HG03442 (cell line): ENCODE data around the gene TMEM86B.
"Not testable (repeated sequence)": the region's sequence is repeated elsewhere in the genome, so short reads cannot be mapped to it uniquely, and the experiment has no call there.

ENCODE experiments used
- ATAC-seq: cut with Tn5 transposase; IDR thresholded peaks from one replicate; pipeline ENCODE4 v1.9.1; 2021; ENCODE audit warnings: mild to moderate bottlenecking, moderate library complexity; ENCODE audit not compliant: unreplicated experiment

TMEM86B gene

DNA sequence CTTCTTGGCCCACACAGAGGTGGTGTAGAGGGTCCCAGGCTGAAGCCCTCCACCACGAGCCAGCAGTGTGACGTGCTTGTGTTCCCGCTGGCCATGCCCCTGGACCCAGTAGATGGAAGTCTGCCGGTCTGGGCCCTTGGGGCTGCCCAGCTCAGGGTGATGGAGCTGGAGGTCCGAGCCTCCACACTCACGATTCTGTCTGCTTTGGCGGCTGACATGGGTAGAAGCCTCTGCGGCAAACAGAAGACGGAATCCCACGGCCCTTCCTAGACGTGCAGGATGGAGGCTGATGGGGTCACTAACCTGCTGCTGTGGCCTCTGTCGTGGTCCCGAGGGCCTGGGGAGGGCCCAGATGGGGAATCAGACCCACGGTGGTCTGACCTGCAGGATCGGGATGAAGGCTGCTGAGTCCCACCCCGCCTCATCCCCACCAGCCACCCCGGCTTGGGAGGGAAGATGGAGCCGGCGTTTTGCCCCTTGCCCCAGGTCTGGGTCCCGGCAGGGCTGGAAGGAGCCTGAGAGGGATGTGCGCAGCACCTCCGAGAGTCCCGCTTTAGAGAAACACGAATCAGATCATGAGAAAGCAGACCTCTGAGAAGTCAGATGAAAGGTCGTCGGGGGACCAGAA is 4.4 kb downstream of the TMEM86B start:
- ATAC-seq: no peak

DNA sequence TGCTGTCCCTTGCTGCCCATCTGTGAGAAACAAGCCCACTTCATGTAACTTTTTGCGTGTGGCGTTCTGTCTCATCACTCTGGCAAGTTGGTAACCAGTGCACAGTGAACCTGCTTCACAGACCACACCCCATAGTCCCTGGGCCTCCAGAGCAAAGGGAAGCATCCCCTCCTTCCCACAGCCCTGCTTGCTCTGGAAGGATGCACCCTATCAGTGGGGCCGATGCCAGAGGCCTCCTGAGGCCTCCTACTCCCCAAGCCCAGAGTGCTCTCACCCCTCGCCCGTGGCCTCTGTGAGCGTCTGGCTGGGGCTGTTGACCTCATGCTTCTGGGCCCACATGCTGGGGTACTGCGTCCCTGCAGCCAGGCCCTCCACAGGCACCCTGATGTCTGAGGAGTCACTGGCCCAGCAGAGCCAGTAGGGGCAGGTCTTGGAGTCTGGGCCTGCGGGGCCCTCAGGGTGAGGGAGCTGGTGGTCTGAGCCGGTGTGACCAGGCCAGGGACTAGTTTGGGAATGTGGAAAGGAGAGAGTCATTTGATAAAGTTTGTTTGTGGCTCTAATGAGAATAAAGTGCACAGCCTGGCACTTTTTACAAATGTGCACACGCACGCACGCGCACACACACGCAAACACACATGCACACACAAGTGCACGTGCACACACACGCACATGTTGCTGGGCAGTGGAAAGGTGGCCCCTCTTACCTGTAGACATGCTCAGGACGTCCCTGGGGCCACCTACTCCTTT is 5.1 kb downstream of the TMEM86B start:
- ATAC-seq: no peak

DNA sequence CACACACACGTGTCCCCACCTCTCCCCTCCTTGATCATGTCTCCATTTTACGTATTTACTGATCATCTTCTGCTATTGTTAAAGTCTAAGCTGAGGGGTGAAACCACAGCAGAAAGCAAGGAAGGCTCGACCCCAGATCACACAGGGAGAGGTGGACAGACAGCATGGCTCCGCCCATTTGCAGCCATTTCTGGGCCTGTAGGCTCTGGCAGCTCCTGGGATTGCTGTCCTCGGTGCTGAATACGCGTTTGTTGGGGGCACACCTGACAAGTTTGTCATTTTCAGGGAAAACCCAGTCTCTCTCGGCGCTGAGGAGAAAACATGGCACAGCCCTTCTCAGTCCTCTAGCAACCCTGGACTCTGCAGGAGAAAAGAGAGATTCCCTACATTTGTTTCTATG is 8.0 kb downstream of the TMEM86B start:
- no peak for ATAC-seq

DNA sequence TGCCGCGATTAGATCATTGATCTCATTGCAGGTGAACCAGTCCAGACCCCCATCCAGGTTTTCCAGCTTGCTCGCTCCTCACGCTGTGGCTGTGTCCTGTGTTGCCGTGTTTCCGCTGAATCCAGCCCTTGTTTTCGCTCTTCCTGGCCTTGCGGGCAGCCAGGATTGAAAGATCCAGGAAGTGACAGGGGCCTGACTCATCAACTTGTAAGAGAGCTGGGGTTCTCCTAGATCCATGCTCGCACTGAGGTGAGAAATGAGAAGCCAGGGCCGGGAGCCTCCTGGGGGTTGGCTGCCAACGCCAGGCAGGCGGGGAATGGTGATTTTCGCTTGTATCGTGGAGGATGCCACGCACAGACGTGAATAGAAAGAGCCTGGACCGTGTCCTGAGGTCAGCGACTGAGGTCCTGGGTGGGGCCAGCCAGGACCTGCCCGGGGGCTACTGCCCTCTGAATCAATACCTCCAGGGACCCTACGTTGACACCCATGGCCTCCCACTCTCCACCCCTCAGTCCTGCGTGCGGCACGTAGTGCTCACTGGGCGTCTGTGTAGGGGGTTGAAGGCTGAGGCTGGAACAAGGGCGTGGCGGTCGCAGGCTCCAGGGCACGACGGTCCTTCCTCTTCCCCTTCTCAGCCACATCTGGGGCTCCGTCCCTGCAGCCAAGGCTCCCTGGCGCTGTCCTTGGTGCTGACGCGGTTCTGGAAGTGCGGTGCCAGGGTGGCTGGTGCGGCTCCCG is 11.9 kb downstream of the TMEM86B start:
- no peak for ATAC-seq

DNA sequence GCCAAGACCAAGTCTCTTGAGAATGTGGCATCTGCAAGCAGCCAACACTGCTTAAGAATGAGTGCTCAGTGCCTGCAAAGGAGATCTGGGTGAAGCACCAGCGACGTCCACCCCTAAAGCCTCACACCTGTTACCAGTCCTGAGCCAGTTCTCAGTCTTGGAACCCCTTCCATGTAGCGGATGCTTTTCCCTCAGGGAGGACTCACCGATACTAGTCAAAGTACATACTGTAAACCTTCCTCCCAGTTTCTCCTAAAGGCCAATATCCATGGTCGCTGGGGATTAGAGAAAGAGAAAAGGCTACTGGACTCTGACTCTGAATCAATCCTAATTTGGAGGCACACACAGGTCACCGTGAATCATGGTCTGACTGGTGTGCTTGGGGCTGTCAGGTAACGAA is 15.0 kb downstream of the TMEM86B start:
- ATAC-seq: no peak

DNA sequence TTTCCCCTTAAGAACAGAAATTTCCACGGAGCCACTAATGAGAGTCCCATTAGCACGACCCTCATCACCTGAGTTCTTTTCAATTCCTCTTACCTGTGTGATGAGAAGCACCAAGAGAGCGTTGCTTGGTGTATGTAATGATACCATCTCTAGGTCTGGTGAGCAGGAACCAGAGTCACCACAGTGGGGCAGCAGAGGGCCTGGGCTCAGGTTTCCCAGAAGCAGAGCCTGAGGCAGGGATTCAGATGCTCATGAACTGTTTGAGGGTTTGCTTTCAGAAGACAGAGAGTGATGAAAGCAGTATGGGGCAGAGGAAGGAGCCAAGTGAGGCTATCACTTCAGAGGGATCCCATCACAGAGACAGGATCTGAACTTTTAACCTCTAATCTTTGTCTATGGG is 16.1 kb downstream of the TMEM86B start:
- ATAC-seq: no peak

DNA sequence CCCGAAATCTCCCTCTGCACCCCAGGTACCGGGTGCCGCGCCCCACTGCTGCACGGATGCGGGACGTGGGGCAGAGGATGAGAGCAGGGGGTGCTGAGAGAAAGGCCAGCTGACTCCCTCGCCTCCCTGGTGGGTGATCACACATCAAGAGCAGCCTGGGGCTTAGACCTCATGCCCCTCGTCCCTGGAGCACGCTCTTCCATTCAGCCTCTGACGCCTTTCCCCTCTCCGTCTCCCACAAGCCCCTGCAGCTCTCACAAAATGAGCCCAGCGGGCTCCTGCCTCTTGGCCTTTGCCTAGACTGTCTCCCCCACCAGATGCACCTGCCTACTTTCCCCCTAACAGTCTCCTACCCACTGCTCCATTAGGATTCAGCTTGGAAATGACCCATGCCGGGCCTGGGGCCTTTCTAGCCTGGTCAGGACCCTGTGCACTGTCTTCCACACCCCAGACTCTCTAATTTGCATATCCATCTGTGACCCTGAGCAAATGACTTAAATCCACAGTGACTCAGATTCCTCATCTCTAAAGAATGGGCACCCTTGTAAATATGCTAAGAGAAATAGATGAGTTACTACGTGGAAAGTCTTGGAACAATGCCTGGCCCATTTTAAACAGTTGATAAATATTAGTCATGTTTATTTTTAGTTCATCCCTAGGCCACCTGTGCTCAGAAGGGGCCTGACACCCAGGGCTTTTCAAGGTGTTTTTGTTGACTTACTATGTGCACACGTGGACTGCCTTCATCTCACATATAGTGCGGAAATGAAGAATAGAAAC is 18.7 kb downstream of the TMEM86B start:
- ATAC-seq: no peak

DNA sequence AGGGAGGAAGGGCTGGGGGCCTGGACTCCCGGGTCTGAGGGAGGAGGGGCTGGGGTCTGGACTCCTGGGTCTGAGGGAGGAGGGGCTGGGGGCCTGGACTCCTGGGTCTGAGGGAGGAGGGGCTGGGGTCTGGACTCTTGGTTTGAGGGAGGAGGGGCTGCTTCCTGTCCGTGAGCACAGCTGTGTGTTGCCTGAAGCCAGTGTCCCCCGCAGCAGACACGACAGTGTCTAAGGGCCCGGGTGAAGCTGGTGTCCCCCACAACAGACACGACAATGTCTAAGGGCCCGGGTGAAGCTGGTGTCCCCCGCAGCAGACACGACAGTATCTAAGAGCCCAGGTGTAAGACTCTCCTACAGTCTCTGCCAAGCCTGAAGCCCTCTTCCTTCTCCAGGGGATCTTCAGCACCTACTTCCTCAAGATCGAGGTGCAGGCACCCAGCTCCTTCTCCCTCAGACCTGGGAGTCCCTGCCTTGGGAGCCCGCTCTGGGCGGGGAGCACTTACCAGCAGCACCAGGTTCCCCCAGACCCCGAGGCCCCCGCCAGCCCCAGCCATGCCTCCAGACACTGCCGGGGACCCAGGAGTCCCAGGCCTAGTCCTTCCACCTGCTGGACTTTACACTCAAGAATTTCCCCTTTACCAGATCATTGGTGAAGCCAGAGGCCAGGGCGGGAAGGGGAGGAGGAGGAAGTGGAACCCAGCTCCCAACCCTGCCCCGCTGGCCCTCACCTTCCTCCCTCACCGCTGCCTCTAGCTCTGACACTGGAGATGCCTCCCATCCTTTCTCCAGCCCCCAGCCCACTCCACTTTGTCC is 19.5 kb downstream of the TMEM86B start, which contains the start of gene PTPRH:
TSS of gene PTPRH (minus strand) at position 622 of the 813 bp plus-strand sequence. CDS start at position 554, 68 bp downstream.
- ATAC-seq: no peak

DNA sequence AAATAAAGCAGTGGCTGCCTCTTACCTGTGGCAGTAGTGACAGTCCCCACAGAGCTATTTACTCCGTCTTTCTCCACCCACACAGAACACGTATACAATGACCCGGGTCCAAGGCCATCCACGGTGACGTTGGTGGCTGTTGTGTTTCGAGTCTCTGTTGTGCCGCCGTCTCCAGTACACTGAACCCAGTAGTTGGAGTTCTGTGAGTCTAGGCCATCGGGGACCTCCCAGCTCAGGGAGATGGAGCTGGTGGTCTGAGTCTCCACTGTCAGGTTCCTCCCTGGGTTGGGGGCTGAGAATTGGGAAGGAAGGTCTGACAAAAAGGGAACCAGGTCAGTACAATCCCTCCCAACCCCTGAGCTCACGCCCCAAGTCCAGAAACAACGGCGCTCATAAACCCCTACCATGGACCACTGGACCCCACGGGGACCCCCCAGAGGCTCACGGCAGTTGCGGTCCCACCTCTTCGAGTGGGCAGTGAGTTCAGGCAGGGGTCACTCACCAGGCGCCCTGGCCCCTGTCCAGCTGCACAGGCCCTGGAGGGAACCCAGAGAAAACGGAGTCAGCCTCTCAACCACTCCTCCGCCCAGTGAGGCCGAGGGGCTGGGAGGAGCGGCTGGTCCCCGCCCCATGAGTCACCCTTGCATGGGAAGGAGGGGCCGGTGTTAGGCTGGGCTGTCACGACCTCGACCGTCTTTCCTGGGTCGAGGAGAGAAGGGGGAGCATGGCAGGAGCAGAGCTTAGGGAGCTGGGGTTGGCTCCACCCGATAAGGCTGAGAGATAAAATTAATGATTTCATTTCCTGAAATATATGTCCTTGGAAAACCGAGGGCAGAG is 21.7 kb downstream of the TMEM86B start:
- ATAC-seq: no peak

DNA sequence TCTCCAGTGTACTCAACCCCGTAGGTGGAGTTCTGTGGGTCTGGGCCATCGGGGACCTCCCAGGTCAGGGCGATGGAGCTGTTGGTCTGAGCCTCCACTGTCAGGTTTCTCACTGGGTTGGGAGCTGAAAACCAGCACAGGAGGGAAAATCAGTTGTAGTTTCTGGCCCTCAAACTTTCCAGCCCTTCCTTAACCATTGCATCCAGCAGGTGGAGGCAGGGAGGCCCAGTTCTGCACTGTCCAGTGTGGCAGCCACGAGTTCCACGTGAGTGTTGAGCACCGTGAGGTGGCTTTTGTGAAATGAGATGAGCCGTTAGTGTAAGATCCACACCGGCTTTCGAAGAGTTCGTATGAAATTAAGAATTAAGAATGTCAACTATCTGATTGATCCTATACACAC is 26.4 kb downstream of the TMEM86B start:
- not testable (repeated sequence) for ATAC-seq

DNA sequence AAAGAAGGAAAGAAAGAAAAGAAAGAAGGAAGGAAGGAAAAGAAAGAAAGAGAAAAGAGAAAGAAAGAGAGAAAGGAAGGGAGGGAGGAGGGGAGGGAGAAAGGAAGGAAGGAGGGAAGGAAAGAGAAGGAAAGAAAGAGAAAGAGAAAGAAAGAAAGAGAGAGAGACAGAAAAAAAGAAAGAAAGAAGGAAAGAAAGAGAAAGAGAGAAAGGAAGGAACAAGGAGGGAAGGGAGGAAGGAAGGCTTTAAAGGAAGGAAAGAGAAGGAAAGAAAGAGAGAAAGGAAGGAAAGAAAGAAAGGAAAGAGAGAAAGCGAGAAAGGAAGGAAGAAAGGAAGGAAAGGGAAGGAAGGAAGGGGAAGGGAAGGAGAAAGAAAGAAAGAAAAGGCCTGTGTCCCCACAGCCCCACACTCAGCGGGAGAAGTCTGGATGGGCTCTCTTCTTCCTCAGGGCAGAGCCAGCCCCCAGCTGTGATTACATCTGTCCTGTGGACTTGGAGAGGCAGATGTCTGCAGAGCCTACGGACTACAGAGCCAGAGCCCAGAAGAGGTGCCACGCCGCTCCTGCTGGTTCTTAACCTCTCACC is 28.9 kb downstream of the TMEM86B start:
- ATAC-seq: no peak

DNA sequence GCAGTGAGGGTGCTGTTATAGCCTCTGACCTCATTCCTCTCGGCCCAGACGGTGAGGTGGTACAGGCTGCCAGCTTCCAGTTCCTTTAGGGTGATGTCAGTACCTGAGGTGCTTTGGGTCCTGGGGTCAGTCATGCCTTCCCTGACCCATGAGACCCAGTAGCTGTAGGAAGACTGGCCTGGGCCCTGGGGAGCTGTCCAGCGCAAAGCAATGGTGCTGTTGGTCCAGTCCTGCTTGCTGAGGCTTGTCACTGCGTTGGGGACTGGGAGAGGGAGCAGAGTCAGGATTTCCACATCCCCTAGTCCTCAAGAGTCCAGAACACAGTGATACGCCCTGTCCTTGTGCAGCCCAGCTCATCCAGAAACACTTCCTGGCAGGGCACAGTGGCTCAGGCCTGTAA is 29.9 kb downstream of the TMEM86B start:
- ATAC-seq: no peak

DNA sequence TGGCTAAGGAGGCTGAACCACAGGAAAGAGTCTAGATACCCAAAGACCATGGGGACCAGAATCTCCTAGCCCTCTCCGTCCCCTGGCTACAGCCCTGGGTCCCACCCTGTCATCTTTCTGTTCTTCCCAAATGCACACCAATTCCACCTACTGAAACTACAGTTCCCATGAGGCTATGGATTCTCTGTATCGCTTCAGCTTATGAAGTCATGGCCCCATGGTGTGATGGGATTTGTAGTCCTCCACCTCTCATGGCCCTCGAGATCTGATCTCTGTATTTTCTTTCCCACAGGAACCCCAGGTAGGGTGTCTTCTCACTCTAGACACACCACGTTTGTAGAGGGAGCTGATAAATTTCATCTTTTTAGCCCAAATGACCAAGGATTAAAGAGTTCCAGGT is 31.0 kb downstream of the TMEM86B start:
- no peak for ATAC-seq

DNA sequence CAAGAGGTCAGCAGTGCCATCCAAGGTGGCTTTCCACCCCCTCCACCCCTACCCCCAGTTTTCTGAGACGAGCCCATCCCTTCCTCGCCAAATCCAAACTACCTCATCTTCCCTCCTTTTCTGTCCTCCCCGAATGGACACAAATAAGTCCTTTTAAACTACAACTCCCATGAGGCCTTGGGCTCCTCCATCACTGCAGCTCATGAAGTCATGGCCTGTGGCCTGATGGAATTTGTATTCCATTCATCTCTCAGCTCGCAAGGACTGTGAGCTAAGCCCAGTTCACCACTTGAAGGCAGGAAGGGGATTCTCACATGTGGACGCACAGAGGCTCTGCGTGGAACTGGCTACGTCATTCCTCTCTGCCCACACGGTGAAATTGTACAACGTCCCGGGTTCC is 31.8 kb downstream of the TMEM86B start:
- ATAC-seq: no peak

DNA sequence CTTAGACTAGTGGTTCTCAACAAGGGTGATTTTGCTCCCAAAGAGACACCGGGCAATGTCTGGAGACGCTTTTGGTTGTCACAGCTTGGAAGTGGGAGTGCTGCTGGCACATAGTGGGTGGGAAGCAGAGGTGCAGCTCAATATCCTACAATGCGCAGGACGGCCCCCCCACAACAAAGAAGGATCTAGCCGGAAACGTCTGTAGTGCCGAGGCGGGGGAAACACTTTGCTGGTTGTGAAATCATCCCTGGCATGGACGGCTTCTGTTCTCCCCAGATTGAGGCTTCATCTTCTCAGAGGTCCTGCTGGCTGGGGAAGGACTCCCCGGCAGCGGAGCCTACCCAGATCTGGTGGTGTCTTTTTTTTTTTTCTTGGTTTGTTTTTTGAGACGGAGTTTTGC is 35.1 kb downstream of the TMEM86B start:
- no peak for ATAC-seq

DNA sequence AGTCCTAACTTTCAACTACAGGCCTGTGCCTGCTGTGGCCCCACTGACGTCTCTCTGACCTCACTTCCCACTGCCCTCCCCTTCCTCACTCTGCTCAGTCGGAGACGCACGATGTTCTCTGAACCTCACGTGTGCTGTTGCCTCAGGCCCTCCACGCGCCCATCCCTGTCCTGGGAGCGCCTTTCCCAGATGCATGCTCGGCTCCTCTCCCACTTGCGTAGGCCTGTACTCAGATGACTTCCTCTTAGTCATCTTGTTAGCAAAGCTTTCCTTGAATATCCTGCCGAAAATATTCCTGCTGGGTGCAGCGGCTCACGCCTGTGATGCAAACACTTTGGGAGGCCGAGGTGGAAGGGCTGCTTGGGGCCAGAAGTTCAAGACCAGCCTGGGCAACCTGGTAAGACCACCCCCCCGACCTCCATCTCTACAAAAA is 39.1 kb downstream of the TMEM86B start:
- no peak for ATAC-seq

DNA sequence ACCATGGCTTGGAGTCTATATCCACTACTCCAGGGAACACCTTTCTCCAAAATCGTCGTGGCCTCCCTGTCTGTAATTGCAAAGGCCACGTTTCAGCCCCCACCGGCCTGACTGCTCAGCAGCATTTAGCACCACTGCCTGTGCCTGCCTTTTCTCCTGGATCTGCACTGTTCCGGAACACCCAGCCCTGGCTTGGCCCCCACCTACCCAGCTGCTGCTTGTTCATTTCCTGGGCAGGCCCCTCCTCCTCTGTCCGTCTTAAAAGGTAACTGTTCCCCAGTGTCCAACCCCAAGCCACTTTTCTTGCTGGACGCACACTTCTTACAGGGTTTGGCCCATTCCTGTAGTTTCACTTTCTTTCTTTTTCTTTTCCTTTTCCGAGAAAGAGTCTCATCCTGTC is 39.9 kb downstream of the TMEM86B start:
- no peak for ATAC-seq

DNA sequence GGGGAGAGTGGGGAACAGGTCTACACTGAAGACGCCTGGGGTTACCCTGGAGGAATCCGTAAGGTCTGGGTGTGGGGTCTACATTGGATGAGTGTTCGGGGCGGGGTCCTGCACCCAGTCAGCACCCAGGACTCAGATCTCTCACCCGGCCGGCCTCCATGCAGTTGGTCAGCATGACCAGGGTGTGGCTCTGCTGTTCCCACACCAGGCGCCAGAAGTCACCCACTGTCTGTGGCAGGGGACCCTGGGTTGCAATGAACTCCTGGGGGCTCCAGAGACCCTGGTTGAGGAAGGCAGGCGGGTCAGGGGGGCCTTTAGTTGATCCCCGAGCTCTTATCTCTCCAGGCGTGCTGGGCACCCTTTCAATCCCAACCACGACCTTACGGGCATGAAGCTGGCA is 42.5 kb downstream of the TMEM86B start:
- no peak for ATAC-seq

DNA sequence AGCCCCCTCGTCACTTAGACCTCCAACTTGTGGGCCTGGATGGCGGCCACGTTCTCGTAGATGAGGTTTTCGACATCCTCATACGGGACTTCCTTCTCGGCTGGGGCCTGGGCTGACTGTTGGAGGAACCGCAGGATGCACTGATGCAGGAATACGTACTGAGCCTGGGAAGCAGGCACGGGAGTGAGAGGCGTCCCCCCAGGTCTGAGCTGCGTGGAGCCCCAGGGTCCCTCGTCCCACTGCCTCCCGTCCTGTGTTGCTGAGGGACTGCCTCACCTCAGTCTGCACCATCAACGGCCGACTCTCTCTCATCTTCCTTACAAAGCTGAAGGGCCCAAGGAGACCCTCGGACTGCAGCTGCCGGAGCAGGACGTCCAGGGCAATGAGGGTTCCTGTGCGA is 46.8 kb downstream of the TMEM86B start:
- ATAC-seq: no peak
